Activated CD4-positive, alpha-beta T cell treated with anti-CD3 and anti-CD28 coated beads, Interleukin-2, amount 50 U/mL, for 4 hours (primary cell): ENCODE data around the gene NPIPB8.
A peak's percentile ranks its signal among the peaks of the same experiment; 100 is the strongest.
"Not testable (repeated sequence)": the region's sequence is repeated elsewhere in the genome, so short reads cannot be mapped to it uniquely, and the experiment has no call there.

Experiments
- DNase-seq, 2 experiments: peaks; one replicate each; pipeline ENCODE4 v3.0.0-alpha.2; 2020

Gene NPIPB8

DNA sequence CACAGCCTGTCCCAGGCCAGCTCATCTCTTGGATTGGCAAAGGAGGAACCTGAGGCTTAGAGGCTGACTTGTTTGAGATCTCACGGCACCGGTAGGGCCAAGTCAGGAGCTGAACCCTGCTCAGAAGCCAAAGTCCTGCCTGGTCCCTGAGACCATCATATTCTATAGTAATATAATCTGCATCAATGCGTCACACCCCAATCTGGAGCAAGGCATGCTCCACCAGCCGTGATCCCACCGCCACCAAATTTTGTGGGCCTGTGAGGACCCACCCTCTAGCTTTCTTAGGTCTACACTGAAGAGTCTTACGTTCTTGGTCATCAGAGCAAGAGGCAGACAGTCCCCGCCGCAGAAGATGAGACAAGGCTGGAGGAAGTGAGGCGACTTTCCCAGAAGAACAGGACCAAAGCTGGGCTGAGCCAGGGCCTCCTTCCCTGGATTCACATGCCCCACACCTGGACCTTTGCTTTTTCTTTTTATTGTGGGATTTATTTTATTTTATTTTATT, 30.7 kb upstream of the NPIPB8 start:
- no peak for DNase-seq

DNA sequence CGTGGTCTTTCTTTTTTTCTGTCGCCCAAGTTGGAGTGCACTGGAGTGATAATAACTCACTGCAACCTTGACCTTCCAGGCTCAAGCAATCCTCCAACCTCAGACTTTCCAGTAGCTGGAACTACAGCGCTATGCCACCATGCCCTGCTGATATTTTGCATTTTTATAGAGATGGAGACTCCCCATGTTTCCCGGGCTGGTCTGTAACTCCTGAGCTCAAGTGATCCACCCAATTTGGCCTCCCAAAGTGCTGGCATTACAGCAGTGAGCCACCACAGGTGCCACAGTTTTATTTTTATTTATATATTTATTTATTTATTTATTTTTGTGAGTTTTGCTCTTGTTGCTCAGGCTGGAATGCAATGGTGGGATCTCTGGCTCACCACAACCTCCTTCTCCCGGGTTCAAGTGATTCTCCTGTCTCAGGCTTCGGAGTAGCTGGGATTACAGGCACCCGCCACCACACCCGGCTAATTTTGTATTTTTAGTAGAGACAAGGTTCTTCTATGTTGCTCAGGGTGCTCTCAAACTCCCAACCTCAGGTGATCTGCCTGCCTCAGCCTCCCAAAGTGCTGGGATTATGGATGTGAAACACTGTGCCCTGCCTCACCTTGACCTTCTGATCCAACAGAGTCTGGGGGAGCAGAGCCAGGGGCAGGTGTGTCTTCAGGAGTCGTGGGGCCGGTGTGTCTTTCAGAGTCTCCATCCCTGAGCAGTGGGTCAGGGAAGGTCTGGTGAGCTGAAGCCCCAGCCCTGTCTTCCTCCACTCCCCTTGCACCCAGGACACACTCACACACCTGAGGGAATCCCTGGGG, 30.0 kb upstream of the NPIPB8 start:
- DNase-seq, result not testable (repeated sequence)

DNA sequence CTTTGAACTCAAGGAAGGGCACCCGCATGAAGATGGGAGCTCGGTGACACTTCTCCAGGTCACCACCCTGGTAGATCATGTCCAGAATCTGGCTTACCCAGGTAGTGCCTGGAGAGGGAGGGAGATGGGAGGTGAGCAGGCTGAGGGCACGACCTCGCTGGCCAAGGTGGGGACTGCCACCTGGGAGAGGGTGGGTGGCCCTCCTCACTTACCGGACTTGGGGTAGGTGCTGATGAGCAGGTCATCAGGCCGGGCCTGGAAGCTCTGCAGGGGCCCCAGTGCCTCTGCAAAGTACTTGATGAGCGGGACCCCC, 29.4 kb upstream of the NPIPB8 start:
- not testable (repeated sequence) for DNase-seq

DNA sequence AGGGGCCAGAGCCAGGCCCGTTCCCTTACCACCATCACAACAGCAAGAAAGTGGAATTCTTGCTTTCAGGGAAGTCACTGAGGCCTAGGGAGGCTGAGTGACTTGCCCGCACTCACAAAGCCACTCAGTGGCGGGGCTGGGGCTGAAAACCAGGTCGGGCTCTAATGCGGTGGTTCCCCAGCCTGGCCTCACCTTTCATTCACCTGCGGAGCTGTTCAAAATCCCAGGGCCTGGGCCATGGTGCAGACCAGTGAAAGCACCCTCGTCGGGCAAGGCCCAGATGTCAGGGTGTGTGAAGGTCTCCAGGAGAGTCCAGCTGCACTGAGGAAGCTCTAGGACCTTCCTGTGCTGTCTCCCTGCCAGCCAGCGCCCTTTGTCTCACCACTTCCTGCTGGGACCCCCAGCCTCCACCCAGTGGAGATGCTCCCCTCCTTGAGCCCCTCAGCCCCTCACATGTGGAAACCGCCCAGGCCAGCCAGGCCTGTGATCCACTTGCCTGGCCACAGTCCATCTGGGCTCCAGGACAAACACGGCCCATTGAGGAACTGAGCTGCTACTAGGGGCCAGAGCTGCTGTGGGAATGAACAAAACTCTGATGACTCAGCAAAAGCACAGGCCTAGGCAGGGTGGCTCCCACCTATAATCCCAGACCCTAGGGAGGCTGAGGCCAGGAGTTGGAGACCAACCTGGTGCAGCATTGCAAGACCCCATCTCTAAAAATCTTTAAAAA, 28.8 kb upstream of the NPIPB8 start:
- DNase-seq, result not testable (repeated sequence)

DNA sequence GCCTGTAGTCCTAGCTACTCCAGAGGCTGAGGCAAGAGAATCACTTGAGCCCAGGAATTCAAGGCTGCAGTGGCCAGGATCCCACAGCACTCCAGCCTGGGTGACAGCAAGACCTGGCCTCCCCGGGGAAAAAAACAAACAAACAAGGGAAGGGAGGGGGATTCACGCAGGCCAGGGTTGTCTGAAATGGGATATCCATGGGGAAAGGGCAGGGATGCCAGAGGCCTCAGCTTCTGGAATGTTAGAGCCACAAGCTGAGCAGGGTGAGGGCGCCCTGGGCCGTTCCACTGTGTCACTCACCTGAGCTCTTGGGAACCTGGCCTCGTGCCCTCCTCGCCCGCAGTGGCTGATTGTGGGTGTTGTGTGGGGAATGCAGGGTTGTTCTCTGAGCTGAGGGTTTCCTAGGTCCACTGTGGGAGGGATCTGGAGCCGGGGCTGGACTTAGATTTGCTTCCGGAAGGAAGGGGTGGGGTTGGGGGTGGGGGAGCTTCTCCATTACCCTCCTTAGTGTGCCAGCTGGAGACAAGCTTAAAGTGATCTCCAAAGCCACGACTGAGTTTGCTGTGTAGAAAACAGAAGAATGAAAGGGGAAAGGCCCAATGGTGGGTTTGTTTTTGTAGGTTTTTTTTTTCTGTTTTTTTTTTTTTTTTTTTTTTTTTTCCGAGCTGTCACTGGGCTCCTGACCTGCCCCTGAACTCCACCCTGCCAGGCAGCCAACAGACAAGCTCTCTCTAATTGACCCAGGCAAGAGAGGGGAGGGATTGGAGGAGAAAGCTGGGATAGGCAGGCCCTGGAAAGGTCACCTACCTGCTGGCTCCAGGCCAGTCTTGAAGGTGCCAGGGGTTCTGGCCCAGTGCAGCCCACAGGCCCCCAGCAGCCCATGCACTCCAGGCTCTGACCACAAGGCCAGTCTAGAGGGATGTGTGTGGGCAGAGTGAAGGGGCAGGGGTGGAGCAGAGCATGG, 28.0 kb upstream of the NPIPB8 start, which contains the start of gene SULT1A1:
Gene SULT1A1, minus strand, starts transcription at position 414 of the 964 bp plus-strand sequence. CDS start 1,189 bp downstream, outside the sequence.
- DNase-seq, result no peak

DNA sequence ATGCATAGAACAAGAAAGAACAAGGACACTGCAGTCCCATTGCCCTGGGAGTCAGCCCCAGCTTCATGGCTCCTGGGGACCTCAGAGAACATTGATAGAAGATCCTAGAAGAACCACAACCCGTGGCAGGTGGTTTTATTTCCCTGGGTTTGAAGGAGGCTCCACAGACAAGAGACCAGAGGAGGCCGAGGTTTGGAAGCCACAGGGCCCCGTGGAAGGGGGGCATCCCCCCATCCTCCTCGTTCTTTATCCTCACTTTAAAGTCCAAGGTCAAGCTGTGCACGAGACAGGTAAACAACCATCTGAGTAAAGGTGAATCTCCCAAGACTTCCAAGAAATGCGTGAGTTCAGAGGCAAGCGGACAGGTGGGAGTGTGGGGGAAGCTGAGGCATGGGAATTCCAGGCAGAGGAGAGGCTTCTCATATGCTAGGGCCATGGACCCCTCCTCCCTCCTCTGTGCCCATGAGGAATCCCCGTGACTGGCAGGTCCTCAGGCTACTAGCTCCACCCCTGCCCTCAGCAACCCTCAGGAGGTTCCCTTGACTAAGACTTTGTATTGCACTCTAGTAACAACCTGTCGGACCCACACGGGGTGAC, 27.2 kb upstream of the NPIPB8 start:
- no peak for DNase-seq

DNA sequence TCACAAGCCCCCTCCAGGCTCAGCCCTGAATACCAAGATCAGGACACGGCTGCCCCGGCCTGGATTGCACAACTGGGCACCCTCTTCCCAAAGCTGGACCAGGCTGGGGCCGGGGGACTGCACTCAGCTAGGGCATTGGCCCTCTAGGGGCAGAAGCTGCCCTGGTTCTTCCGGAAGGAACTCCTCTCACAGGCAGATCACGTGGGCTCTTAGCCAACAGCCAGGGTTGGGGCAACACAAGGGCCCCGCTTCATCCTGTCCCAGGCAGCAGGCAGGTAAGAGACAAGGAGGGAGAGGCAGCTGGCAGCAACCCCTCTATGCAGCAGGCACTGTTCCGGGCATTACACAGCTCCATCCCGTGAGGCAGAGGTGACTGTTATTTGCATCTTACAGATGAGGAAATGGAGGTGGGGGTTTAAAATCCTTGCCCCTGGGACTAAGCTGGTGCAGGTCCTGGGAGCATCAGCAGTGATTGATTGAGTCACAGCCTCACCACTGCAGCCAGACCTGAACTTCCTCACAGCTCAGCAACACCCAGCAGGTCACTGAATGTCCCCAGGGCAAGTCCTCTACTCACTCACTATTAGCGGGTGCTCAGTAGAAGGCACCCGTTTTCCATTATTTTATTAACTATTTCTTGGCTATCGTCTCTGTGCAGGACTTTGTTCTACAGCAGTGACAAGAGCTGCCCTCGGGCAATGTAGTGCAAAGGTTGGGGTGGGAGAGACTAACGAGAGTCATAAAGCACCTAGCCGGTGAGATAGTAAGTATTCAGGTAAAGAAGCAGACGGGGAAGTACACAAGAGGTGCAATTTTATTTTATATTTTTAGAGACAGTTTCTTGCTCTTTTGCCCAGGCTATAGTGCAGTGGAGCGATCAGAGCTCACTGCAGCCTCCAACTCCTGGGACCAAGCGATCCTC, 25.2 kb upstream of the NPIPB8 start:
- DNase-seq, result not testable (repeated sequence)

DNA sequence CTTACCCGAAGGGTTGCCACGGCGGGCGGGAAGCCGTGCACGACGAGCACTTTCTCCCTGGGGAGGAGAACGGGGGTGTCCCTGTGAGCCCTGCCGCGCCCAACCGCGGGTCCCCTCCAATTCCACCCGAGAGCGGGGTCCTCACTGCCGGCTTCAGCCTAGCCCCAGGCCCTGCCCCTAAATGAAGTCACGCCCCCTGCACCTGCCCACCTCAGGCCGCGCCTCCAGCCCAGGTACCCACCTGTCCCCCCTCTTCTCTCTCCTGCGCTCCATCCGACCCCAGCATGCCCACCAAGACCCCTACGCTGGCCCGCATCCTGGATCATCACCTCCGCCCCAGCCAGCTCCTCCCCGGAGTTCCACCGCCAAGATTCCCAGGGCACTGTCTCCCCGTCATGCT, 24.0 kb upstream of the NPIPB8 start:
- DNase-seq, result not testable (repeated sequence)

DNA sequence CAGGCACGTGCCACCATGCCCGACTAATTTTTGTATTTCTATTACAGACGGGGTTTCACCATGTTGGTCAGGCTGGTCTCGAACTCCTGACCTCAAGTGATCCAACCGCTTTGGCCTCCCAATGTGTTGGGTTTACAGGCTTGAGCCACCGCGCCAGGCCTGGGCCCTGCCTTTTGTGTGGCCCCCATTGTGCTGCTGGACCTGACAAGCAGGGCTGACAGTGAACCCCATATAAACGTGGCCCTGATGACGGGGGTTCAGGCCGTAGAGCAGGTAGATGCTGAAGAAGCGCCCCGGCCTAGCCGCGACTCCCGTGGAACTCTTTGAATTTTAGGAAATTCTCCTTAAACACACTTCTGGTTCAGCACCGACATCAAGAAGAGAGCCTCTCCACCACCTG, 23.3 kb upstream of the NPIPB8 start:
- not testable (repeated sequence) for DNase-seq

DNA sequence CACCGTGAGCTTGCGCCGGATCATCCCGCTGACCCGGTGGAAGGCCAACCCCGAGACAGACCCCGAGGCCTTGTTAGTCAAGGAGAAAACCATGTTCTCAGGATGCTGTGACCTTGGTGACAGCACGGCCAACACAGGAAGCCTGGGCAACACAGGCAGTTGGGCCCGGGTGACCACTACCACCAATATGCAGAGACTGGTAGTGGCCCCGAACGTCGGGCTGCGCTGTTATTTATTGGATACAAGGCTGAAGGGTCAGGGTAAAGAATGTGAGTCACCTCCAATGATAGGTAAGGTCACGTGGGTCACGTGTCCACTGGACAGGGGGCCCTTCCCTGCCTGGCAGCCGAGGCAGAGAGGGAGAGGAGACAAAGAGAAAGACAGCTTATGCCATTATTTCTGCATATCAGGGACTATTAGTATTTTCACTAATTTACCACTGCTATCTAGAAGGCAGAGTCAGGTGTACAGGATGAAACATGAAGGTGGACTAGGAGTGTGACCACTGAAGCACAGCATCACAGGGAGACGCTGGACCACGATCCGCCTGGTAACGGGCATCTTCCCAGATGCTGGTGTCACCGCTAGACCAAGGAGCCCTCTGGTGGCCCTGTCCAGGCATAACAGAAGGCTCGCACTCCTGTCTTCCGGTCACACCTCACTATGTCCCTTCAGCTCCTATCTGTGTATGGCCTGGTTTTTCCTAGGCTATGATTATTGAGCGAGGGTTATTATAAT, 22.2 kb upstream of the NPIPB8 start:
- not testable (repeated sequence) for DNase-seq

DNA sequence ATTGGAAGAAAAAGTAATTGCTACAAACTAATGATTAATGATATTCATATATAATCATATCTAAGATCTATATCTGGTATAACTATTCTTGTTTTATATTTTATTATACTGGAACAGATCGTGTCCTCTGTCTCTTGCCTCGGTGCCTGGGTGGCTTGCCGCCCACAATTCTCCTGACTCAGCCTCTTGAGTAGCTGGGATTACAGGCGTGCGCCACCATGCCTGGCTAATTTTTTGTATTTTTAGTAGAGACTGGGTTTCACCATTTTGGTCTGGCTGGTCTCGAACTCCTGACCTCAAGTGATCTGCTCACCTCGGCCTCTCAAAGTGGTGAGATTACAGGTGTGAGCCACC, 21.7 kb upstream of the NPIPB8 start:
- DNase-seq, result not testable (repeated sequence)

DNA sequence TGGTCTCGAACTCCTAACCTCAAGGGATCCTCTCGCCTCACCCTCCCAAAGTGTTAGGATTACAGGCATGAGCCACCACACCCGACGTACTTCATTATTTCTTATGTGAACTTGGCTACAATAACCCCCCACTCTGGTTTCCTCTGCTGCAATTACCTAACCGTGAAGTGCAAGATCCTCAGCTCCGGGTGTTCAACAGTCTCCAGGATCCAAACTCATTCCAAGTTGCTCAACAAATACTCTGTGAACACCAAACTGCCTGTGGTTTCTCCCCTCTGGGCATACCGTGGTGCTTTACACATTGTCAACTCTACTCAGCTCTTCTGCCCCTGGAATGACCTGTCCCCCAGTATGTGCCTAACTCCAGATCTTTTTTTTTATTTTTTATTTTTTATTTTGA, 21.2 kb upstream of the NPIPB8 start:
- no peak for DNase-seq

DNA sequence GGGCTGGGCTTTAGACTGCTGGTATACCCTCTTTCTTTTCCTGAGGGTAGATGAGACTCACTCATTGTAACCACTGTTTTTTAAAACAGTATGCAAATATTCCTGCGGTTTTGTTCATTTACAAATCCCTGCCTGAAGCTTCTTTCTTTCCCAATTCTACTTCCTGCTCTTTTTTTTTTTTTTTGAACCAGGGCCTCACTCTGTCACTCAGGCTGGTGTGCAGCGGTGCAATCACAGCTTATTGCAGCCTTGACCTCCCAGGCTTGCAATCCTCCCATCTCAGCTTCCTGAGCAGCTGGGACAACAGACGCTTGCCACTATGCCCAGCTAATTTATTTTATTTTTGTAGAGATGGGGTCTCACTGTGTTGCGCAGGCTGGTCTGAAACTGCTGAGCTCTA, 20.0 kb upstream of the NPIPB8 start:
- no peak for DNase-seq

DNA sequence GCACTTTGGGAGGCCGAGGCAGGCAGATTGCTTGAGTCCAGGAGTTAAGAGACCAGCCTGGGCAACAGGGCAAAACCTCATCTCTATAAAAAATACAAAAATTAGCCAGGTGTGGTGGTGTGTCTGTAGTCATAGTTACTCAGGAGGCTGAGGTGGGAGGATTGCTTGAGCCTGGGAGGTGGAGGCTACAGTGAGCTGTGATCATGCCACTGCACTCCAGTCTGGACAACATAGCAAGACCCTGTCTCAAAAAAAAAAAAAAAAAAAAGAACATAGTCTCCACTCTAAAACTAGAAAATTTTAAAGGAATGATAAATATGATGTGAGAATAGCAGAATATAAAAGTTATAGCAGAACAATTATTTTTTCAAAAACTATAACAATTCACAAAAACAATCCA, 17.5 kb upstream of the NPIPB8 start:
- DNase-seq, result not testable (repeated sequence)

DNA sequence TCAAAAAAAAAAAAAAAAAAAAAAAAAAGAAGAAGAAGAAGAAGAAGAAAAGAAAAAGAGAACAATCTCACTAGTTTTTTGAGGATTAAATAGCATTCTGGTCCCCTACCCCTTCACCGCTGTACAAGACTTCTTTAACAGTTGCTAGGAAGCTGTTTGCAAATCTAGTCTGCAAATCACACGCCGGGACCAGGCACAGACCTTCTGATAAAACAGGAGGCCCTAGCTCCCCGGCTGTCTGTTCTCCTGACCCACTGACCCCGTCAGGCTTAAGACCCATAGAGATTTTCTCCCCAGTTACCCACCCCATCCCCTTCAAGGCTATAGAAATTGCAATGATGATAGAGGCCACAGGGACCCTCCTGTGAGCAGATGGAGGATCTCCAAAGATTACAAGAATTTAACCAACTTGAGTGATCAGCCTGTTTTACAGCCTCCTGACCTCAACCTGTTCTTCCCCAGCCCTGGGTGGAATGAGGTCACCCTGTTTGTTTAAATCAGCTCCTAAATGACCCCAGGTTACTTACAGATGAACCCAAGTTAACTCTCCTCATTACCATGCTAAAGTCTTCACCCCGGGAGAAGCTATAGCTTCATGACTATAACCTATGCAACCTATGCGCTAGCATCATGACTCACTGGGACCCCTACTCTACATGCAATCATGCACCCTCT, 16.2 kb upstream of the NPIPB8 start:
- DNase-seq, result no peak

DNA sequence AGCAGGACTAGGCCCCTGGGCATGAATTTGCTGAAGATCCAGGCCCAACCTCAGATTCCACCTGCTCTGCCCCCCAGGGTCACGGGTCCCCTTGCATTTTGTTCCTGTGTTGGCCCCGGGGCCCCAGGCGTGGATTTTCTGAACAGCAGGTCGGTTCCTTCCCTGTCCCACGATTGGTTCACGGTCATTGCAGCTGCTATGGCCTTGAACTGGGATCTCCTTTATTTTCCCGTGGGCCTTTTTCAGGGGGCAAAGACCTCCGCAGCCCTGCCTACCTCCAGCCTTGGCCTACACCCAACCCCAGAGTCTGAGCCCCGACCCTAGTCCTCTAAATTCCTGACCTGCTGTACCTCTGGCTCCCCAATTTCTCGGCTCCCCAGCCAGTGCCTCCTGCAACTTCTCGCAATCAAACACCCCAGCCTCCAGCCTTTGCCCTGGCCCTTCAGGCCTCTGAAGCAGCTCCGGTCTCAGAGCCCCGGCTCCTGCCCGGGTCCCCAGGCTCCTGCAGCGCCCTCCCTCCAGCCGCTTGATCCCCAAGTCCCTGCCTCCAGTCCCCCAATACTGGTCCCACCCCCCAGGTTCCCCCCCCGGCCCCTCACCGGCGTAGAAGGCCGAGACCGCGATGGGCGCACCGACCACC, 15.2 kb upstream of the NPIPB8 start:
- not testable (repeated sequence) for DNase-seq

DNA sequence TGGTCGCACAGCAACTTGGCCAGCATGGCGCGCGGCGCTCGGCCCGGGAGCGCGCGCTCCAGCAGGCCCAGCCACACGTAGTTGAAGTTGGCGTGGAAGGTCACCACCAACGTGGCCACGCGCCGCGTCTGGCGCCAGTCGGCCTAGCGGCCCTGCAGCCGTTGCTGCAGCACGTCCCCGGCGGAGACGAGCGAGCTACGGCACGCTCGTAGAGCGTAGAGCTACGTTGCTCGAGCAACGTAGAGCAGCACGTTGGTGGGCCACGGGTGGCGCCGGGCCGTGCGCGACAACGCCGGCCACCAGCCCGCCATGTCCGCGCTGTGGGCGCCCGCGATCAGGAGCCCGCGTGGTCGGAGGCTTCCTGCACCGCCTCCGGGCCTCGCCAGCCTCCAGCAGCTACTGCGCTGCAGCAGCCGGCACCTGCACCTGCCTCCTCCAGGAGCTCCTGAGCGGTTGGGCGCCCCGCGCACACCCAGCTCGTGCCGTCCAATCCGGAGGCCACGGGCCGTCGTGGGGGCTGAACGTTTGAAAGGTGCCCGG, 14.6 kb upstream of the NPIPB8 start:
- DNase-seq, result peak; percentile 52 to 57

DNA sequence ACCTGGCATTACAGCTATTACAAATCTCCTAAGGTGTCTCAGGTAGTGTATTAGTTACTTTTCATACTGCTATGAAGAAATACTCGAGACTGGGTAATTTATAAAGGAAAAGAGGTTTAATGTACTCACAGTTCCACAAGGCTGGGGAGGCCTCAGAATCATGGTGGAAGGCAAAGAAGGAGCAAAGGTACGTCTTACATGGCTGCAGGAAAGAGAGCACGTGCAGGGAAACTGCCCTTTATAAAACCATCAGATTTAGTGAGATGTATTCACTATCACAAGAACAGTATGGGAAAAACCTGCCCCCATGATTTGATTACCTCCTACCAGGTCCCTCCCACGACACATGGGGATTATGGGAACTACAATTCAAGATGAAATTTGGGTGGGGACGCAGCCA, 7.0 kb upstream of the NPIPB8 start:
- not testable (repeated sequence) for DNase-seq
